Kasumi-1 (cell line): Measurements from ENCODE around the gene TMEM259.
"Not testable (repeated sequence)": the region's sequence is repeated elsewhere in the genome, so short reads cannot be mapped to it uniquely, and the experiment has no call there.

Source experiments
- DNase-seq, 2 experiments: peaks; one replicate each; lab custom pipeline; 2025; lab: John Stamatoyannopoulos, UW

TMEM259 gene

DNA sequence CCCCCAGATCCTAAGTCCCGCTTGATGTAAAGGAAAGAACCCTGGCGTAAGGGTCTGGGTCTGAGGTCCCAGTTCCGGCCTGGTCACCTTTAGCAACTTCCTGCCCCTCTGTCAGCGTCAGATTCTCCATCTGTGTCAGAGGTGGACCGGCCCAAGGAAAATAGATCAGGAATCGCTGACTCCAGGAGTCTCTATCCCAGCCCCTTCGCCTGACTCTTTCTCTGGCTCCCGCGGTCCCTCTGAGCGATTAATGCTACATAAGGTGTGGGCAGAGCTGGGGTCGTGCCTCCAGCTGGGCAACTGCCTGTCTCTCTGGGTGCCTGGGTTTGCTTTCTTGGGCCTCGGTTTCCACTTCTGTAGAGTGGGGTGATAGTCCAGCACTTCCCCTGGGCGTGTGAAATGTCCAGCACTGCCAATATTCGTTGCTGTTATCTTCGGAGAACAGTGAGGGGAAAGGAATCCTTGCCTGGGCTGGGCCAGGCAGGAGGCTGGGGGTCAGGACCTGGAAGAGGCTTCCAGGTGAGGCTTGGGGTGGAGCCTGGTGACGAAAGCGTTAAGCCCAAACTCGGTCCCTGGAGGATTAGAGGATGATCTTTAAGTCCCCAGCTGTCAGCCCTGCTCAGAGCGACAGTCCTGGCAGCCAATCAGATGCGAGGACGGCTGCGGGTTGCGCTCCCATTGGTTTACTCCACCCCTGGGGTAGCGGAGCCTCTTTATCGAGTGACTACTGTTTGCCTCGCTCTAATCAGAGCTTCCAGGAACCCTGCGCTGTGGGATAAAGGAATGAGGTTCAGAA lies 19.8 kb upstream of the TMEM259 start:
- peak; percentile 86 to 89 for DNase-seq

DNA sequence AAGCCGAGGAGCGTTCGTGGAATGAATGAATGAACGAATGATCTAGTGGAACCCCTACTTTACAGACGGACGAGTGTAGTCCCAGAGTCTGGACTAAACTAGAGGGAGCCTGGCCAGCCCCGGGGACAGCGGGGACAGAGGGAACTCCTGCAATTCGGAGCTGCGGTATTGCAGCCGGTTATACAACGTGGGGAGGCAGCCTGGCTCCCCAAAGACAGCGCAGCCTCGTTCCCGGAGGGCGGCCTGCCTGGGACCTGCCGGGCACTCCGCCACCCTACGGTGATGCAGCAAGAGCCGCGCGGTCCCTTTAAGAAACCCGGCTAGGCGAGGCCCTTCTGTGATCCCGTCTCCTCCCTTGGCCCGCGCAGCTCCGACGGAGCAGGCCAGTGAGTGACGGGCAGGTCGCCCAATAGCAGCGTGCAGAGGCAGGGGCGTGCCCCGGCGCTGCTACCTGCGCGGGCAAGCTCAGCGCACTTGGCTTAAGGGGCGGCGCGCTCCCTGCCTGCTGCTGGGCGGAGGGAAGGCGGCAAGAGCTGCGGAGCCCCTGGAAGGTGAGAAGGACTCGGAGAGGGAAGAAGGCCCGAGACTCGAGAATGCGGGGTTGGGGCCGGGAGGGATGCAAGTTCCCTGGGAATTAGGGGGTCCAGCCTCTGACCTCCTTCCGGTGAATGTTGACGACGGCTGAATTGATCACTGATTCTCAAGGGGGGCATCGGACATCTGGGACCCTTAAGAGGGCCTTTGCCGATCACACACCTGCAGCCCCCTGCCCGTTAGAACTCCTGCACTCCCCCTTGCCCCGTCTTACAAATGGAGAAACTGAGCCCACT lies 18.9 kb upstream of the TMEM259 start, which contains the start of gene ABCA7:
Gene ABCA7 (plus strand): TSS at position 462 of the 830 bp plus-strand sequence. CDS start 1,255 bp downstream, outside the sequence.
- peak; percentile 94 to 97 for DNase-seq

DNA sequence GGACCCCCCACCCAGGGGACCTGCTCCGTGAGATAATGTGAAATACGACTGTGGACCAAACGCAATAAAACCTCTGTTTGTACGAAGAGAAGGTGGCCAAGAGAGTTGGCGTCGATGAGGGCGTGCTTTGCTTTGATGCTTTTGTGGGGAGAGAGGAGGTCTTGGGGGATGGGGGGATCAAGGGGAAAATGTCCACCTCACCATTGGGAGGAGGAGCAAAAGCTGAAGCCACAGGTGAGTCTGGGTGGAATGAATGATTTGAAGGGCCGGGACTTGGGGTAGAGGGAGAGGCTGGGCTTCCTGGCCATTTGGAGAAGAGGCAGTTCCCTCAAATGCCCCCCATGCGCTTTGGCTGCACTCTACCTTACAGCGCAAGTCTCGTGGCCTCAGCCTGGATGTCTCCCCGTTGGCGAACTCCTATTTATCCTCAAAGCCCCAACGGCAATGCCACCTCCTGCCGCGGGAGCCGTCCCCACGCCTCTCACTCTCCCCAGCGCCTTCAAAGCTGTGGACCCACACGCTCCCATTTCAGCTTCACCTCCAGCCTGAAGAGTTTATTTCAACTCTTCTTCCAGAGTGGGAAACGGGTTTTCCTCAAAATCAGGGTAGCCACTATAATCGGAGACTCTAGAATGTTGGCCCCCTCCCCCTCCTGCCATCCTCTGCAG lies 18.2 kb upstream of the TMEM259 start:
- no peak for DNase-seq

DNA sequence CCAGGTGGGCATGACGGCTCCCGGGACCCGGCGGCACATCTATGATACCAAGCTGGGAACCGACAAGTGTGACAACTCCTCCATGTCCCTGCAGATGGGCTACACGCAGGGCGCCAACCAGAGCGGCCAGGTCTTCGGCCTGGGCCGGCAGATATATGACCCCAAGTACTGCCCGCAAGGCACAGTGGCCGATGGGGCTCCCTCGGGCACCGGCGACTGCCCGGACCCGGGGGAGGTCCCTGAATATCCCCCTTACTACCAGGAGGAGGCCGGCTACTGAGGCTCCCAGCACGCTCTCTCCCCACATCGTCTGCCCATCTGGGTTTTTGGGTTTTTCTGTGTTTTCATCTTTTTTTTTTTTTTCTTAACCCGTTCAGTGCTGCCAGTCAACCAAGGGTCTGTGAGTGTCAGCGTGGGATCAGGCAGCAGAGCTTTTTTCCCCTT lies 16.7 kb upstream of the TMEM259 start:
- DNase-seq = no peak

DNA sequence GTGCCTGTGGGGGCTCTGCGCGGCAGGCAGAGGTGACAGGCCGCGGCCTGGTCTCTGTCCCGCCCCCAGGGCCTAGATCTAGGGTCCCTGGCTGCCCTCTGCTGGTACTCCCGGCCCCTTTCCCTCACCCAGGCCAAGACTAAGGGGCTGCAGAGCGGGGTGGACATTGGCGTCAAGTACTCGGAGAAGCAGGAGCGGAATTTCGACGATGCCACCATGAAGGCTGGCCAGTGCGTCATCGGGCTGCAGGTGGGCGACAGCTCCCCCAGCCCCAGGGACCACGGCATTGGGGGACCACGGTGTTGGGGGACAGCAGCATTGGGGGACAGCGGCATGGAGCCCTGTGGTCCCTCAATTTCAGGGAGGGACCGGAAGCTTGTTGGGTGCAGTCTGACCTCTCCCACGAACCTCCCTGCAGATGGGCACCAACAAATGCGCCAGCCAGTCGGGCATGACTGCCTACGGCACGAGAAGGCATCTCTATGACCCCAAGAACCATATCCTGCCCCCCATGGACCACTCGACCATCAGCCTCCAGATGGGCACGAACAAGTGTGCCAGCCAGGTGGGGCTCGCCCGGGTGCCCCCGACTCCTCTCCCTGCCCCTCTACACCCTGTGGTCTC lies 15.2 kb upstream of the TMEM259 start:
- DNase-seq = no peak

DNA sequence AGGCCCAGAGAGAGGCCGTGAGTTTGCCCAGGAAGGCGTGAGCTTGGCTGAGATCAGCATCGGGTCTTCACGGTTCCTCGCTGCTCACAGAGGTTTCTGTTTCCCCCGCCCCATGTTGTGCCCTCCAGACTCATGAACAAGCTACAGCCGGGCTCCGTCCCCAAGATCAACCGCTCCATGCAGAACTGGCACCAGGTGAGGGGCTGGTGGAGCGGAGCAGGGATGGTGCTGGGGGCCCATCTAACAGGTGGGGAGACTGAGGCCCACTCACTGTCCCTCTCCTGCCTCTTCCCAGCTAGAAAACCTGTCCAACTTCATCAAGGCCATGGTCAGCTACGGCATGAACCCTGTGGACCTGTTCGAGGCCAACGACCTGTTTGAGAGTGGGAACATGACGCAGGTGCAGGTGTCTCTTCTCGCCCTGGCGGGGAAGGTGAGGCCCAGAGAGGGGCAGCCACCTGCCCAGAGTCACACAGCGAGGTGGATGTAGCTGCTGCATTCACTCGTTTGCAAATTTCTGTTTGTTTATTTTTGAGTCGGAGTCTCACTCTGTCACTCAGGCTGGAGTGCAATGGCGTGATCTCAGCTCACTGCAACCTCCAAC lies 11.4 kb upstream of the TMEM259 start:
- DNase-seq = no peak

DNA sequence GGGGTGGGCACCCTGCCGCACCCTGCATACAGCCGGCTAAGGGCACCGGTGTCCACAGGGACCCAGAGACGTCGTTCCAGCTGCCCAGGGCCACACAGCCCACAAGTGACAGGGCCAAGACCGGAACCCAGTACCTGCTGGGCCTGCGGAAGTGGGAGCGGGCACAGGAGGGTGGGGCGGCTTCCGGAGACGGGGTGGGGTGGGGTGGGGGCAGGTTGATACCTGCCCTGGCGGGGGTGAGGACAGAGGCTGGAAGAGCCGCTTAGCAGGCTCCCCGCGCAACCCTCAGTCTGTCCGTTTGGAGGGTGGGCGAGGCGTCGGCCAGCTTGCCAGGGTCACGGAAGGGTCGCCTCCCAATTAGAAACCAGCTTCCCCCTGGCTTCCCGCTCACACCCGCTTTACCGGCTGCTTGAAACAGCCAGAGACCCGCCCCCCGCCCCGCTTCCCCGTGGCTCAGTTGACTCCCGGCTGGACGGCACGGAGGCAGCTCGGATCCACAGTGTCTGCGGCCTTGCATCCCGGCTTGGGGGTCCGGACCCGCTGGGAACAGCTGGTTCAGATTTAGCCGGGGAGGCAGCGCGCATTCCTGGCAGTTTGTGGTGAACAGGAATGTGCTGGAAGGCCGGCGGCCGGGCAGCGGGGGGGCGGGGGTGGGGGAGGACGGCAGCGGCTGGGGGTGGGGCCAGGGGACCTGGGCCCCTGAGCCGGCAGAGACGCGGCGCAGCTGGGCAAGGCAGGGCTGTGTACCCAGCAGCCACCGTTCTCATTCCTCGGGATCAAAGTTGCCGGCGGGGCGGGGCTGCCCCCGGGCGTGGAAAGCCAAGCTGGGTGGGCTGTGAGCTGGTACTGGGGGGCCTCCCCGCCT lies 7.4 kb upstream of the TMEM259 start:
- peak in 1 of 2 experiments; percentile 6 for DNase-seq

DNA sequence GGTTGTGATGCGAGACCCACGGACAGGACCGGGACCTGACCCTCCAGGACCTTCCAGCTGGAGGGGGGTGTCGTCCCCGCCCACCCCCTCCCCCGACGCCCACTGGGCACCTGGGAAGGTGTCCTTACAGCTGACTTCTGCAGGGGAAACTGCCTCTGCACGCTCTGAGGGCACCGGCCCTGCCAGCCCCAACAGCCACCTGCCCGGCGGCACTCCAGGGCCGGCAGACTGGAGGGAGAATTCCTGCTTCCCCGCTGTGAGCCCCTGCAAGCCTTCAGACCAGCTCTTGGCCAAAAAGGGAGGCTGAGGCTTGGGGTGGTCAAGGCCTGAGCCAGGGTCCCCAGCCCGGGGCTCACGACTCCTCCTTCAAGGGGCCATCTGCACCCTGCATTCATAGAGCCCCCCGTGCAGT lies 6.7 kb upstream of the TMEM259 start:
- DNase-seq = no peak

DNA sequence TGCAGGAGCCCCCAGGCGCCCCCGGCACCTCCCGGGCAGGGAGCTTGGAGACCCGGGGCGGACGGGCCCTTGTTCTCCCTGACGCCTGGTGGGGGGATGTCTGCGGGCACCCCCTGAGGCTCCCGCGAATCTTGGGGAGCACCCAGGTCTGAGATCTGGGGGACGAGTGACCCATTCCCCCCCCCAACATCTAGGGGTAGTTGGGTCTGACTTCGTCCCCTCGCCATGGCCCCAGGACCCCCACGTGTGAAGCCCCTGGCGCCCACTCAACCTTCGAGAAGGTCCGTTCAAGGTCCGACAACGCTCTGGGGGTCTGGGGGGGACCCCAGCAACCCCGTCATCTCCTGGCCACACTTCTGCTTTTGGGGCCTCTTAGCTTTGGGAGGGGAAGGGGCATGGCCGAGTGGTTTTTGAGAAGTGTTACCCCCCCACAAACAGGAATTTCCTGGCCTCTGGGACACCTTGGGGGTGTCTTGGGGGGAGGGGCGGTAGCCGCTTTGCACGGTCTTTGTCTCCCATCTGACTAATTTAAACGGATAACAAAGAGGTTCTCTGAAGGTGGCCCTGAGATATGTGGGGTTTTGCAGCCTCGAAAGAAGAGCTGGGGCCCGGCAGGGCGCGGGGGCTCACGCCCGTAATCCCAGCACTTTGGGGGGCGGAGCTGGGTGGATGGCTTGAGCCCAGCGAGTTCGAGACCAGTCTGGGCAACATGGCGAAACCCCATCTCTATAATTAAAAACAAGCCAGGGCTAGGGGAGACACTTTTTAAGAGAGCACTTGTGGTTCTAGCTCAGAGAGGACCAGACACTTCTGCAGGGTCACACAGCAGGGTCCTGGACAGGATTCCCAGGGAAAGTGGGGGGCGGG lies 6.1 kb upstream of the TMEM259 start:
- peak; percentile 20 to 25 for DNase-seq

DNA sequence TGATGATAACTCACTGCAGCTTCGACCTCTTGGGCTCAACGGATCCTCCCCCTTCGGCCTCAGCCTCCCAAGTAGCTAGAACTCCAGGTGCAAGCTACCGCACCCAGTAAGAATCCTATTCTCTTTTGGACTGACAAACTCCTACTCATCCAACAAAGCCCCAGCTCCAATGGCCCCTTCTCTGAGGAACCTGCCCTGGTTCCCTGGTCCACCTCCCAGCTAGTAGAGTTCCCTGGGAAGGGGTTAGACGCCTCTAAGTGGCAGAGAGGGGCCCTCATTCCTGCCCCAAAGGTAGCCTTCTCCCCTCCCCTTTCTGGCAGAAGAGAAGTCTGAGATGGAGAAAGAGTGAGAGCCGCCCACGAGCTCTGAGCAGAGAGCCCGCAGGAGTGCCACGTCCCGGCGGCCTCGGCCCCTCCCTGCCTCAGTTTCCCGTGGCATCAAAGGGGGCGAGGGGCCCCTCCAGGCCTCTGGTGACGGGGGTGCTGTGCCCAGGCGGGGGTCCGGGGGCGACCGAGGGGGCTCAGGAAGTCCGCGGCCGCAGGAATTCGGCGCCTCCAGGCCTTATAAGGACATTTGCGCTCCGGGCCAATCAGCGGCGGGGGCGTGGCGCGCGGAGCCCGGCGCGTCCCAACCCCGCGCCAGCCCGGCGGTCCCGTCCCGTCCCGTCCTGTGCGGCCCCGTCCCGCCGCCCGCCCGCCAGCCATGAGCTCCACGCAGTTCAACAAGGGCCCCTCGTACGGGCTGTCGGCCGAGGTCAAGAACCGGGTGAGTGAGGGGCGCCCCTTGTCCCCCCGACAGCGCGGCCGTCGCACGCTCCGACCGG lies 5.2 kb upstream of the TMEM259 start, which contains the start of gene CNN2:
Gene CNN2 (plus strand): TSS at position 649 of the 823 bp plus-strand sequence. CDS start 54 bp downstream, at position 703.
- peak; percentile 50 to 53 for DNase-seq

DNA sequence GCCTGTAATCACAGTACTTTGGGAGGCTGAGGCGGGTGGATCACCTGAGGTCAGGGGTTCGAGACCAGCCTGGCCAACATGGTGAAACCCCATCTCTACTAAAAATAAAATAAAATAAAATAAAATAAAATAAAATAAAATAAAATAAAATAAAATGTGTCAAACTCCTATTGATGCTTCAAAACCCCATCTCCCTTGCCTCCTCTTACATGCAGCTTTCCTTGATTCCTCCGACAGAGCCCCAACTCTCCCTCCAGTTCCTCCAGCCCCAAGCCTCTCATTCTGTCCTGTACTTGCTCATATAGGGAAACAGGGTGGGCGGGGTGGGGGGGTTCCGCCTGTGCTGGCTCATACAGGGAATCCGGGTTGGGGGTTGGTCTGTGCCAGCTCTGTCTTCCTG lies 4.2 kb upstream of the TMEM259 start:
- DNase-seq = not testable (repeated sequence)

DNA sequence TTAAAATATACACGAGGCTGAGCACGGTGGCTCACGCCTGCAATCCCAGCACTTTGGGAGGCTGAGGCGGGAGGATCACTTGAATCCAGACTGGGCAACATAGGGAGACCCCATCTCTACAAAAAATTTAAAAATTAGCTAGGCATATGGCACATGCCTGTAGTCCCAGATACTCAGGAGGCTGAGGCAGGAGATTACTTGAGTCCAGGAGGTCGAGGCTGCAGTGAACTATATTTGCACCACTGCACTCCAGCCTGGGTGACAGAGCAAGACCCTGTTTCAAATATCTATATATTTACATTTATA lies 2.9 kb upstream of the TMEM259 start:
- not testable (repeated sequence) for DNase-seq

DNA sequence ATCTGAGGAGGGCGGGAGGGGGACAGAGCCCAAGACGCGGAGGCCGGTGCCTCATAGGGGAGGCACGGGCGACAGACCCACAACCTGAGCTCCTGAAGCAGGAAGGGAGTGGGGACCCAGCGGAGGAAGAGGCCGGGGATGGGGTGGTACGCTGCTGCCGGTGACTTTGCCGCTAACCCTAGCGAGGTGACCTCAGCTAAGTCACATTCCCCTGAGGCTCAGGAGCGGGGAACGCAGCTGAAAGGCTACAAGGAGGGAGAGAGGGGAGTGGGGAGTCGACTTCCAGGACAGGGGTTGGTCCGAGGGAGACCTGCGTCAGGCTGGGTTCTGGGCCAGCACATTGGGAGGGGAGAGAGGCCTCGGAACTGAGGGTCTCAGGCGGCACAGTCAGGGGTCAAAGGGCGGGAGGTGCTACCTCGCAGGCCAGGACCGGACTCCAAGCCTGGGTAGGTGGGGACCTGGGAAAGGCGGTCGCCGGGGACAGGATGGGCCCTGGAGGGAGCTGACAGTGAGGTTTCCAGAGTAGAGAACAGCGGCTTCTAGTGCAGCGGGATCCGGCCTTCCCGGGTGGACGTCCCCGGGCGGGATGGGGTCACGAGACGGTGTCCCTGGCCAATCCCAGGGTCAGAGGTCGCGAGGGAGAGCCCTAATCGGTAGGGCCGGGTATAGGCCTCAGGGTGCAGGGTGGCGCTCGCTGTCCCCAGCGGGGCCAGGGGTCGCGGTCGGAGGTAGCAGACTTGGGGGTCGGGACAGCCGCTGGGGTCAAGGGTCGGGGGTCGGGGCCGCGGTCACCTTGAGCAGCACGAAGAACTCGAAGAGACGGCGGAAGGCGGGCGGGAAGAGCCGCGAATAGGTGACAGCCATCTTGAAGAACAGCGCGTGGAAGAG lies 699 bp downstream of the TMEM259 start:
- DNase-seq = no peak

DNA sequence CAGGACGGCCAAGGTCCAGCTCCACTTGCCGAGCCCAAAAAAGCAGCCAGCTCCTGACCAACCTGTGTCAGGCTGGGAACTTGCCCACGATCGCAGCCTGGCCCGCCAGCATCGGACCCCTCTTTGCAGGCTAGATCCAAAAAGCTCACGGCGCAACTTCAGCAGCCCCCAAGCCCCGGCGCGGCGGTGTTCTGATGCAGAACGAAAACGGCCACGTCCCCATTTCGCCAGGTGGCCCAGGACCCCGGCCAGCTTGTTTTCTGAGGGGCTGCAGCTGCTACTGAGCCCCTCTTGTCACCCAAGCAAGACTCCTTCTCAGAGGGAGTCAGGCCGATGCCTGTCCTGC lies 1.3 kb downstream of the TMEM259 start:
- DNase-seq = no peak

DNA sequence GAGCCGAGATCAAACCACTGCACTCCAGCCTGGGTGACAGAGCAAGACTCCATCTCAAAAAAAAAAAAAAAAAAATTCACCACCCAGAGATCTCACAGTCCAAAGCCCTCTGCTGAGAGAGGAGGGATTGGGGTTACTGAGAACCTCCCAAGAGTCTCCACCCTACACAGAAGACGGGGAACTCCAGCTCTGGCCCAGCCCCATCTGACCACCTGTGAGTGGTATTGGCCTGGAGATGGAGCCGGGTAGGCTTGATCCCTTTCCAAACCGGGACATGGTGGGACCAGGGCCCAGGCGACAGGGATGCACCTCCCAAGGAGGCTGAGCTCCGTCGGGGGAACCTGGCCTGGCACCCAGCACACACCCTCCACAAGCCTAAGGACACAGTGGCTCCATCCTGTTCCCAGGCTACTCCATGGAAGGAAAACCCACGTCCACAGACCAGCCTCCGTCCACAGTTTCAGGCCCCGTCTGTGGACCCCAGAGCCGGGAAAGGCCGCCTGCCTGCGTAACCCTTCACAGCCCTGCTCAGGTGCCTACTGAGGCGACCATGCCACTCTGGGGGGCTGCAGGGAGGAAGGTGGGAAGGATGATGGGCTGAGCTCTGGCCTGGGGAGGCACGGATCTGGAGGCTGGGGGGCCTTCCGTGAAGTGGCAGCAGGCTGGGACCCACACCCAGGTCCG lies 1.8 kb downstream of the TMEM259 start:
- DNase-seq = no peak

DNA sequence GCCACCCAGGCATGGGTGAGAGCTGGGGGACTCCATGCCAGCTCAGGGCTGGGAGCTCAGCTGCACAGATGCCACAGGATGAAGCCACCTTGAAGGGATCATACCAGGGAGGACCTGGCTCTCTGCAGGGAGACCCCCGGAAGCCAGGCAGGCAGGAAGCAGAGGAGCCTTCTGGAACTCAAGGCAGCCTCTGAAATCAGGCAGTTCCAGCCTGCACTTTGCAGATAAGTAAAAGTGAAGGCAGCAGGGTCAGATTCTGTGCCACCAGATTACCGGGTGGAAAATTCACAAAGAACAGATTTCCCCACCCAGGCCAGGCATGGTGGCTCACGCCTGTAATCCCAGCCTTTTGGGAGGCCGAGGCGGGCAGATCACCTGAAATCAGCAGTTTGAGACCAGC lies 2.5 kb downstream of the TMEM259 start:
- no peak for DNase-seq

DNA sequence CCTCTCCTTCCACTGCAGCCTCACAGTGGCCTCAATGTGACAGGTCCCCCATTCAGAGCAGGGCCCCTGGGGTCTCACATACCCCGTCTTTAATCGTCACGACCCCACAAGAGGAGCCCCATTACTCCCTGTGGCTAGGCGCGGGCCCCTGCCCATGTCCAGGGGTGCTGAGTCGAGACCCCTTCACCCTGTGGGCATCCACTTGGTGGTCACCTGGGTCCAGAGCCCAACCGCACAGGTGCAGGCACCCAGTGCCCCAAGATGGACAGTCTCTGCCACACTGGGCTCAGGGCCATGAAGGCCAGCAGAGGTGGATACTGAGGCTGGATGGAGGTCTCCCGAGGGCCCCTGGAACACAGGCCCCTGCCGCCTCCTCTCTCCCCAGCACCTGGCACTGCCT lies 3.0 kb downstream of the TMEM259 start:
- DNase-seq = no peak
